ENCODE measurements around the gene VGLL2. TPM values are rescaled to one million over a fixed set of nuclear protein-coding genes. Genes with fewer than 3 reads are reported as not detected.

Gene VGLL2
- total RNA-seq, 1 donor from 2014 or later = not detected

DNA sequence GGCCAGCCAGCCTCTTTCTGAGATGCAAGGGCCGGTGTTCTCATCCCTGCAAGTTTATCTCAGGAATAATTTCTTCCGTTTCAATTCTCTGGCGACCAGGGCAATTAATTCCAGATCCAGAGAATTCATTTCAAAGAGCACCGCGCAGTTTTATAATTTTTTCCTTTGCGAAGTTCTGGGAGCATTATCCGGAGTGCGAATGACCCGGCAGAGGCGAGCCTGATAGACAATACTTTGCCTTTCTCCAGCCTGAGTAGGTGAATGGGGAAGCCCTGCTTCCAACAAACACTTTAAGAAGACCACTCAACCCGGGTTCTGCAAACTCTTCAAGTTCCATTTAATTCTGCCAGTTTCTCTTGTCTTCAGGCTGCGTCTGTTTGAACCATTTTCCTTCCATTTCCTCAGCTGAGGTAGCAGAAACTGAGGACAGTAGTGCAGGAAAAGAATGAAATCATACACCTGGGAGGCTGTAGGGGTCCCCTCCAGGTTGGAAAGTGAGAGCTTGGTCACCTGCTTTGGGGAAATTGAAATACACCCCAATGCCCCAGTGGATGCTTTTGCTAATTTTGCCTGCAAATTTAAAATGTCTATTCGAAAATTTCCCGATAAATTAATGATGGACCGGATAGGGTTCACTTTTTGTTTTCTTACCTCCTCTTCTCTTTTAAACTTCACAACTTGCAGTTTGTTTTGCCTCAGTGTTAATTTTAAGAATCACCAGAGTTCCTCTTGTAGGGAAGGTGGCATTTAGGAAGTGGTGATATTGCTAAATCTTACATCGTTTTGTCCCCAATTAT is 1.1 kb downstream of the VGLL2 start:
- H3K4me1 ChIP-seq = peaks cover 0 to 2% of the 10 kb centered on the region in 2 donors
- H3K4me3 ChIP-seq = peak overlapping the region; percentile 51 to 61

GRCh38 chr6:117267054-117267347 is 1.6 kb downstream of the VGLL2 start:
- intact Hi-C loops (cut with DNase I) = no loop called here
- Histone ChIP-seq H3K9me3 (no peaks in the 10 kb centered on the region), H3K27ac (no peak overlapping the region), H3K36me3 (no peaks in the 10 kb centered on the region), H3K27me3 (peaks cover 19% of the 10 kb centered on the region), H3K4me1 (peaks cover 0 to 2% of the 10 kb centered on the region in 2 donors), H3K4me3 (no peak overlapping the region)
- no peak for TF ChIP-seq CTCF (IDR thresholded peaks at IDR 0.05)
- DNase-seq (ENCODE audit: low spot score in 2 of 2) = no peak

More for the DNA sequence above, 1.1 kb downstream of the VGLL2 start:
- Histone ChIP-seq H3K36me3 (no peaks in the 10 kb centered on the region), H3K27ac (no peak overlapping the region), H3K27me3 (peaks cover 19% of the 10 kb centered on the region), H3K9me3 (no peaks in the 10 kb centered on the region)
- TF ChIP-seq CTCF (IDR thresholded peaks at IDR 0.05) = no peak
- intact Hi-C loops (cut with DNase I) = no loop called here
- no peak for DNase-seq (ENCODE audit: low spot score in 2 of 2)

DNA sequence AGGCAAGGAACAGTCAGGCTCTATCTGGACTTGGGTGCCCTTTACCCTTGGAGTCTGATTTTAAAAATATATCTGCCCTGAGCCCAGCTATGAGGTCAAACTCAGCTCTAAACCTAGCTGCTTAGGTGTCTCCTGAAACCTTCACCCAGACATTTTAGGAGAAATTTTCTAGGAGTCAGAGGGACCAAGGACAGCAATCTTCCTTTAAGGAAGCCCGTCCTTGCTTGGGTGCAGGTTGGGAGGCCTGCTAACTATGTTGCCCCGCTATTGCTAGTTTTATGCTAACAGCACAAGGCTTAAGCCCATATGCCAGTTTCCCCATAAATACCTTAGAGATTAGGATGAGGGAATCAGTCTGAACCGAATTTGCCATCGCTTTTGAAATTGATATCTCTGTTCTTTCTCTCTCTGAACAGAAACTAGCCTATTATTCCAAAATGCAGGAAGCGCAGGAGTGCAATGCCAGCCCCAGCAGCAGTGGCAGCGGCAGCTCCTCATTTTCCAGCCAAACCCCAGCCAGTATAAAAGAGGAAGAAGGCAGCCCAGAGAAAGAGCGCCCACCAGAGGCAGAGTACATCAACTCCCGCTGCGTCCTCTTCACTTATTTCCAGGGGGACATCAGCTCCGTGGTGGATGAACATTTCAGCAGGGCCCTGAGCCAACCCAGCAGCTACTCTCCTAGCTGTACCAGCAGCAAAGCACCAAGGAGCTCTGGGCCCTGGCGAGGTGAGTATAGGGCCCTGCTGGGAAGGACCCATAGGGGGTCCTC is 2.6 kb downstream of the VGLL2 start:
- Histone ChIP-seq H3K27me3 (peaks cover 19% of the 10 kb centered on the region), H3K36me3 (no peaks in the 10 kb centered on the region), H3K9me3 (no peaks in the 10 kb centered on the region), H3K27ac (no peak overlapping the region), H3K4me3 (no peak overlapping the region), H3K4me1 (peaks cover 0 to 2% of the 10 kb centered on the region in 2 donors)
- no peak for DNase-seq (ENCODE audit: low spot score in 2 of 2)
- intact Hi-C loops (cut with DNase I) = no loop called here
- TF ChIP-seq CTCF (IDR thresholded peaks at IDR 0.05) = no peak

DNA sequence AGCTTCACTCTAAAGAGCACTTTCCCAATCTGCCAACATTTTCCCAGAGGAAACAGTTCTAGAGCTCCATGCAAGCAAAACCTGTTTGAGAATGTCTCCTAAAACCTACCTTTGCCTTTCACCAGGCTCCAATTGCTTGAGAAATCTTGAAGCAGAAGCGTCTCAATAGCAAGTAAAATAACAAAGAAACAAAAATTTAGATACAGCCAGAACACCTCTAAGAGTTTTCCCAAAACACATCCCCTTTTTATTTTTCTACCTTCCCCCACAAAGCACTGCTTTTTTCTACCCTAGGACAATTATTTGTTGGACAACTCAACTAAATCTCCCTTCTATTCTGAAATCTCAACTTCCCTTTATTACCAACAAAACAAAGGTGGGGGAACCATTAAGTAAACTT is 3.6 kb downstream of the VGLL2 start:
- no peaks in the 10 kb centered on the region for H3K9me3 ChIP-seq
- intact Hi-C loops (cut with DNase I) = no loop called here
- H3K27ac ChIP-seq = no peak overlapping the region
- H3K4me1 ChIP-seq = peaks cover 0 to 2% of the 10 kb centered on the region in 2 donors
- DNase-seq (ENCODE audit: low spot score in 2 of 2) = no peak
- no peak for TF ChIP-seq CTCF (IDR thresholded peaks at IDR 0.05)
- H3K27me3 ChIP-seq = peaks cover 19% of the 10 kb centered on the region
- no peak overlapping the region for H3K4me3 ChIP-seq
- H3K36me3 ChIP-seq = no peaks in the 10 kb centered on the region

GRCh38 chr6:117269638-117270054 is 4.3 kb downstream of the VGLL2 start:
- Histone ChIP-seq H3K4me3 (peak overlapping the region in 1 of 2 donors; percentile 27), H3K9me3 (no peaks in the 10 kb centered on the region), H3K36me3 (no peaks in the 10 kb centered on the region), H3K27me3 (peaks cover 12% of the 10 kb centered on the region), H3K27ac (no peak overlapping the region), H3K4me1 (peaks cover 0 to 2% of the 10 kb centered on the region in 2 donors)
- intact Hi-C loops (cut with DNase I) = no loop called here
- TF ChIP-seq CTCF (IDR thresholded peaks at IDR 0.05) = no peak
- DNase-seq (ENCODE audit: low spot score in 2 of 2) = no peak
